NCI-H1436 treated with DMSO at 0.1 percent for 48 hours (cell line): ENCODE measurements around the gene PPP2R2D.
"Not testable (repeated sequence)": the region's sequence is repeated elsewhere in the genome, so short reads cannot be mapped to it uniquely, and the experiment has no call there.

Source experiments
- DNase-seq: peaks from one replicate; lab custom pipeline; 2025; lab: John Stamatoyannopoulos, UW

The PPP2R2D gene

GRCh38 chr10:131949041-131949862 lies 48.4 kb downstream of the PPP2R2D start:
- DNase-seq = no peak

- not testable (repeated sequence) for DNase-seq
Measured at GRCh38 chr10:131949908-131950307, 49.1 kb downstream of the PPP2R2D start.

- no peak for DNase-seq
Measured at GRCh38 chr10:131954356-131954965, 53.7 kb downstream of the PPP2R2D start.

- DNase-seq = no peak
Measured at GRCh38 chr10:131955591-131956340, 55.0 kb downstream of the PPP2R2D start.

GRCh38 chr10:131959841-131960240 lies 59.0 kb downstream of the PPP2R2D start:
- no peak for DNase-seq

- DNase-seq = no peak
Measured at GRCh38 chr10:131960631-131961046, 59.8 kb downstream of the PPP2R2D start.

- no peak for DNase-seq
Measured at GRCh38 chr10:131961047-131961776, 60.4 kb downstream of the PPP2R2D start.

GRCh38 chr10:131961777-131962662 lies 61.2 kb downstream of the PPP2R2D start:
- DNase-seq = no peak

GRCh38 chr10:131963350-131963749 lies 62.5 kb downstream of the PPP2R2D start:
- no peak for DNase-seq

- DNase-seq = no peak
Measured at GRCh38 chr10:131963811-131964210, 63.0 kb downstream of the PPP2R2D start.

- no peak for DNase-seq
Measured at GRCh38 chr10:131964298-131964697, 63.5 kb downstream of the PPP2R2D start.

- no peak for DNase-seq
Measured at GRCh38 chr10:131968949-131969348, 68.1 kb downstream of the PPP2R2D start.

GRCh38 chr10:131970946-131971345 lies 70.1 kb downstream of the PPP2R2D start:
- no peak for DNase-seq

- no peak for DNase-seq
Measured at GRCh38 chr10:131971591-131971990, 70.8 kb downstream of the PPP2R2D start.

GRCh38 chr10:131972474-131973071 lies 71.8 kb downstream of the PPP2R2D start:
- no peak for DNase-seq

GRCh38 chr10:131973160-131973951 lies 72.5 kb downstream of the PPP2R2D start:
- no peak for DNase-seq

GRCh38 chr10:131974034-131974817 lies 73.4 kb downstream of the PPP2R2D start:
- no peak for DNase-seq

- DNase-seq = no peak
Measured at GRCh38 chr10:131975003-131975402, 74.2 kb downstream of the PPP2R2D start.

- no peak for DNase-seq
Measured at GRCh38 chr10:131975796-131976195, 75.0 kb downstream of the PPP2R2D start.
